ENCODE measurements around the gene PES1. TPM values are rescaled to one million over a fixed set of nuclear protein-coding genes. Genes with fewer than 3 reads are reported as not detected.

The PES1 gene
- total and polyA plus RNA-seq, 2 of the 13 experiments (the other 11 are each of a cell fraction or from before 2014, with no cell fraction given) = 65.1 to 94.7 TPM

GRCh38 chr22:30606455-30607299 is 15.0 kb upstream of the PES1 start, which contains the start of gene TCN2 (continued):
- peak; percentile 22; the same call in 1 of the 2 replicates for TF ChIP-seq CTCF (CRISPR knock-in tag; IDR thresholded peaks at IDR 0.05)
- TF ChIP-seq TFE3 (CRISPR knock-in tag; IDR thresholded peaks at IDR 0.05) = peak; percentile 35; the same call in 1 of the 2 replicates
- TF ChIP-seq DDIT3 (CRISPR knock-in tag; IDR thresholded peaks at IDR 0.05) = no peak
- no peak for TF ChIP-seq ZNF234 (CRISPR knock-in tag; conservative IDR thresholded peaks at IDR 0.05)
- no peak for TF ChIP-seq REL (CRISPR knock-in tag; conservative IDR thresholded peaks at IDR 0.05)
- no peak for TF ChIP-seq ZNF407 (CRISPR knock-in tag; IDR thresholded peaks at IDR 0.05; ENCODE audit: not compliant biosample characterization)
- TF ChIP-seq SRSF9 (IDR thresholded peaks at IDR 0.05; ENCODE audit: borderline replicate concordance, insufficient read depth, low read depth, low read length, poor library complexity, severe bottlenecking) = no peak
- TF ChIP-seq ZNF180 (CRISPR knock-in tag; IDR thresholded peaks at IDR 0.05; ENCODE audit: borderline replicate concordance, low read depth) = no peak
- TF ChIP-seq ZNF350 (CRISPR knock-in tag; IDR thresholded peaks at IDR 0.05; ENCODE audit: borderline replicate concordance, low read depth) = 0 out of 2 replicates have a peak, but pooled peaks have one; percentile 2
- TF ChIP-seq MAFF (IDR thresholded peaks at IDR 0.05; ENCODE audit: low read depth, low read length) = peak; percentile 42; the same call in 1 of the 2 replicates

Measured in HepG2 (cell line).